HG03025 (cell line): ENCODE measurements around the gene BPIFB6.

ENCODE experiments used
- ATAC-seq: cut with Tn5 transposase; IDR thresholded peaks from one replicate; pipeline ENCODE4 v1.9.1; 2021; ENCODE audit warnings: mild to moderate bottlenecking, moderate library complexity; ENCODE audit not compliant: unreplicated experiment, low FRiP score

BPIFB6 gene

GRCh38 chr20:33059741-33060390 lies 28.4 kb downstream of the BPIFB6 start:
- ATAC-seq = no peak

- no peak for ATAC-seq
Observed at GRCh38 chr20:33061658-33062028, 30.2 kb downstream of the BPIFB6 start.

GRCh38 chr20:33062105-33062824 lies 30.8 kb downstream of the BPIFB6 start:
- ATAC-seq = no peak

GRCh38 chr20:33062825-33063149 lies 31.3 kb downstream of the BPIFB6 start:
- no peak for ATAC-seq

- ATAC-seq = no peak
Observed at GRCh38 chr20:33063271-33063670, 31.8 kb downstream of the BPIFB6 start.

GRCh38 chr20:33064572-33065287 lies 33.3 kb downstream of the BPIFB6 start:
- ATAC-seq = no peak

GRCh38 chr20:33065785-33066184 lies 34.3 kb downstream of the BPIFB6 start:
- ATAC-seq = no peak

GRCh38 chr20:33067806-33068205 lies 36.4 kb downstream of the BPIFB6 start:
- no peak for ATAC-seq

GRCh38 chr20:33068251-33068939 lies 36.9 kb downstream of the BPIFB6 start:
- ATAC-seq = no peak

- no peak for ATAC-seq
Observed at GRCh38 chr20:33069673-33070072, 38.2 kb downstream of the BPIFB6 start.

GRCh38 chr20:33070111-33071053 lies 38.9 kb downstream of the BPIFB6 start:
- no peak for ATAC-seq

GRCh38 chr20:33071198-33071597 lies 39.8 kb downstream of the BPIFB6 start:
- ATAC-seq = no peak

GRCh38 chr20:33072362-33072761 lies 40.9 kb downstream of the BPIFB6 start:
- ATAC-seq = no peak

GRCh38 chr20:33072813-33073212 lies 41.4 kb downstream of the BPIFB6 start:
- ATAC-seq = no peak

- ATAC-seq = no peak
Observed at GRCh38 chr20:33074675-33075074, 43.2 kb downstream of the BPIFB6 start.

GRCh38 chr20:33075281-33075680 lies 43.8 kb downstream of the BPIFB6 start:
- no peak for ATAC-seq

- no peak for ATAC-seq
Observed at GRCh38 chr20:33076662-33077372, 45.4 kb downstream of the BPIFB6 start.

GRCh38 chr20:33079259-33079658 lies 47.8 kb downstream of the BPIFB6 start, which contains the start of gene BPIFB4:
Gene BPIFB4 (plus strand): TSS chr20:33079643. CDS start chr20:33081527, 1,884 bp downstream.
- ATAC-seq = no peak

GRCh38 chr20:33081411-33082154 lies 50.1 kb downstream of the BPIFB6 start:
- ATAC-seq = no peak
